H4 (cell line): ENCODE data around the gene CENPP. TPM values are rescaled to one million over a fixed set of nuclear protein-coding genes. Genes with fewer than 3 reads are reported as not detected.

Source experiments
- DNase-seq: peaks from one replicate; pipeline ENCODE4 v3.0.0-alpha.2; 2015; ENCODE audit warnings: low spot score
- total RNA-seq: library from RNA; depleted of rRNA; stranded (reverse); fragments of >200 nt; shearing (Covaris generic); gene quantifications from 2 replicates; pipeline ENCODE4 v1.2.3, GENCODE V29; 2014

CENPP gene
- total RNA-seq, 1 experiment from 2014 or later: 9.6 TPM

DNA sequence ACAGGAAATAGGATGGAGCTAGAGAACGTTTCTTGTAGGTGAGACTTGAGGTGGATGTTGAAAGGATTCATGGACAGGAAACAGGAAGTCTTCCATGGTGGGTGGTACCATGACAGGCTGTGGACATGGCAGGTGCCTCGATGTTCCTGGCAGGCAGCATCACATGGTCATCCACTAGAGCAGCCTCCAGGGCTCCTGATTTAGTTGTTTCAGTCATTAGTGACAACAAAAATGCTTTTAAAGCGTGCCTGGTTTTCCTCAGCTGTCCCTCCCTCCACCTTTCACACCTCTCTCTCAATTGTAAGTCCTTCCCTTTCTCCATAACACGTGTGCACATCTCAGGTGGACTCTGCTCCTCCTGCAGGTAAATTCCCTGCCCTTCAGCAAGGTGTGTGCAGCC, 181.7 kb downstream of the CENPP start:
- no peak for DNase-seq

DNA sequence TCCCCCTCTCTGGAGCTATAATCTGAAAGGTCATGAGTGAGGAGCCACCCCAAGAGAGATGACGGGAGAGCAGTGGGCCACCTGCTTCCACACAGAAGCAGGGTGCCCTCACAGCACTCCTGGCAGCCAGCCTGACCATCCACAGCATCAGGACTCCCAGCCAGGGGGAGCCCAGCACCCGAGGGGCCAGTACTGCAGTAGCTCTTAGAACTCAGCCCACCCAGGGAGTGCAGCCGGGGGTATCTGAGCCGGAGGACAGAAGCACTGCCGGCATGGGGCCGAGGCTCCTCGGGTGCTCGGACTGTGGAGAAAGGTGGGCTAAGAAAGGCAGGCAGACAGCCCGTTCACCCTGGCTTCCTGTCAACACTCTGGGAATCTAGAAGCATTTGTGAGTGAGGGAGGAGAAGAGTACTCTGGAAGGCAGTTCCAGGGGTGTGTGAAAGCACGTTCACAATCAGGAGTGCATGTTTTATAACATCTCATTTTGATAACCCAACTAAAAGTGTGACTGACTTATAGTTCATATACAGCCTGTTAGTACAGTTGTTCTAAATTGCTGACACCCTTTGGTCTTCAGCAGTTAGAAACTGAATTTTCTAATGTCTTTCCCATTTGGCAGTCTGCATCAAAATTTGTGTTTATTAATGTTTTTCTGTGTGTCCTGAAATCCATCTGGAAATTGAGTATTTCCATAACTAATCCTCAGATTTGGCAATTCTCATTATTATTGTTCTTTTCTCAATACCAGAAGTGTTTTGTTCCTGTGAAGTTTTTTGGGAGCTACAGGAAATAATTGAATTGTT, 182.5 kb downstream of the CENPP start:
- DNase-seq: no peak

DNA sequence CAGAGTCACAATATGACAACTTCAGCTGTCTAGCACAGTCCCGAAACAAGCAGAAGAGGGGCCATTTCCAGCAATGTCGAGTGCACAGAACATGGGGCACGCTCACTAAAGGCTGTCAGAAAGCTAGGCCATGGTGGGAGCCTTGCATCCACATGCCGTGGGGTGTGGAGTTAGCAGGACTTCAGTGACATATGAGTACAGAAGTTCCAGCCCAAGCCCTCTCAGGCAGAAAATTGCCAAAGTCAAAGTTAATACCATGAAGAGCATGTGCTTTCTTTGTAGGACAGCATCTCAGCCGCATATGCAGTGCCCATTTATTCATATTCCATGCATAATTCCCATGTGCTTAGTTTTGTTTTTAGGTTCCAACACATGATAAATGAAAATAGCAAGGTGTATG, 183.3 kb downstream of the CENPP start:
- DNase-seq: no peak

DNA sequence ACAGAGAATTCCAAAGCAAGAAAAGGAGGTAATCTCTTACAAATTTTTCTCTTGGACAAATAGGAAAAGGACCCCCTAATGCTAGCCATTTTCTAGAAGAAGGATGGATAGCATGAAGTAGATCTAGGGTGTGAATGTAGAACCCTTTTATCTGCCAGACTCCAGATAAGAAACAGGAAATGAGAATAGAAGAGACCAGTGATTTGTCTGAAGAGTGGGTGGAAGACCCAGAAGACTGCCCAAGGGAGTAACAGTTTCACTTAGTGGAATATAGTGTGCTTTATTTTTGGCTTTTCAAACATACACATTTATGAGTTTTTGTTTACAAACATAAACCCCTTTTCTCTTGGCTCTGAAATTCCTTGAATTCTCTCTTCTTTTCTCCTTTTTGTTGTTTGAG, 185.0 kb downstream of the CENPP start:
- no peak for DNase-seq

DNA sequence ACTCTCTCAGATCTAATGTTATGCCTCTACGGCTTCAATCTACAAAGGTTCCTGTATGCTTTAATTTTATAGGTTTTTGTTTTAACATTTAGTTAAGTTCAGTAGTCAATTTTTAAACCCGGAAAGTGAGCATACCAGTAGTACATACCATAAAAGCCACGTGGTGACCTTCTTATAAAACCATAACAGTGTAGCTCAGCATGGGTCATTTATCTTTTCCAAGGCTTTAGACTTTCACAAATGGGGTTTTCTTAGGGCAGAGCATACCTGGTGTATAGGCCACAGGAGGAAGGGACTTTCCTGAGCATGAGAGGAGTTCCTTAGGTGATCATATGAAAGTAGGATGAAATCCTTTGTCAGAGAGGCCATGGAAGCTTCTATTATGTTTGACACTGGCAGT, 186.9 kb downstream of the CENPP start:
- DNase-seq: no peak

DNA sequence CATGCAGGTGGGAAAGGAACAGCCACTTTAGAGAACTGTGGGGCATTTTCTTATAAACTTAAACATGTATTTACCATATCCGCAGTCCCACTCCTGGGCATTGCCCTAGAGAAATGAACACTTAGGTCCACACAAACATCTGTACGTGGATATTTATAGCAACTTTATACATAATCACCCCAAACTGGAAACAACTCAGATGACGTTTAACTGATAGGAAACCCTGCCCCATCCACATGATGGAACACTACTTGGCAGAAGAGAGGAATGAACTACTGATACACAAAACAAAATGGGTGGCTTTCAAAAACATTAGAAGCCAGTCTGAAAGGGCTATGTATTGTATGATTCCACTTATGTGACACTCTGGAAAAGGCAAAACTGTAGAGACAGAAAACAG, 187.6 kb downstream of the CENPP start:
- DNase-seq: no peak

DNA sequence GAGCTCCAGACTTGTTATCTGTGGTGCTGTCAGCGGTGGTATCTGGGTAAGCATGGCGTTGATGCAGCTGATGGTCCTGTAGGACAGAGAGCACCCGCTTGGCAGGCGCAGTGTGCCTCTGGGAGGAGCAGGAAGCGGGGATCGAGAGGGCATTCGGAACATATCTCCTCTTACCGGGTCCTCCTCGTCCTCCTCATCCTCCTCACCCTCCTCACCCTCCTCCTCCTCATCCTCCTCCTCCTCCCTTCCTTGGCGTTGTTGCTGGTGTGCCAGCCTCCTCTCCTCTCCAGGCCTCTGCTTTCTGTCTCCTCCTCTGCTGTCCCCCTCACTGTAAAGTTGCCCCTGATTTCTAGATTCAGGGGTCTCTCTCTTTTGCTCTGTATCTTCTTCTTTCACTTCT, 188.9 kb downstream of the CENPP start:
- no peak for DNase-seq

DNA sequence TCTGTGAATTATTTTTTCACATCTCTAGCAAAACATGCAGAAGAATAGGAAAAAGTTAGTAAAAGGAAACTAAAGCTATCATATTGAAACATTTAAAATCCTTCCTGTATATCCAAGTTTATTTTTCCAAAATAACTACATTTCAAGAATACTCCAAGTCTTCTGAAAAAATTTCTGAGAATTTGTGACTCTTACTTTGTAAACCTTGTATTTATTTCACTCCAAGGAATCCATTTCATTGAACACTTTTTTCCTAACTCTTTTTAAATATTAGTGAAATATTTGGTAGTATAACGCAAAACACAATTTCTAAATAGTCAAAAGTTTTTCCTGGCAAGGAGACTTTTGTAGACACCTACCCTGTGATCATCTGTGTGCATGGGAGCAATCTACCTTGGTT, 190.8 kb downstream of the CENPP start:
- DNase-seq: no peak

DNA sequence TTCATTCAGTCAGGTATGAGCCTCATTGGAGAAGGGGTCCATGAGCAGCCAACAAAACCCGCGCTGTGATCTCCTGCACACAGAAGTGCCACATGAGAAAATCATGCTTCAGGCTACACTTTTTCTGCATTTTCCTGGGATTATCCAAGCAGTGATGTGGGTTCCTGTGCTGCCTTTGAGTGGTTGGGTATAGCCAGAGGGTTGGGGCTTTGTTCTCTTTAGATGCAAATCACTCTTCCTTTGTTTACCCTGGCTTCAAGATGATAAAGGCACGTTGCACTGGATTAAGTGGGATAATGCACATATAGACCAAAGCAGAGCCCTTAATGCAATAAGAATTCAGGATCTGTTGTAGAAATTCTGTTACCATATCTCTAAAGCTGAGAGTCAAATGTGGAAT, 191.3 kb downstream of the CENPP start:
- DNase-seq: no peak

DNA sequence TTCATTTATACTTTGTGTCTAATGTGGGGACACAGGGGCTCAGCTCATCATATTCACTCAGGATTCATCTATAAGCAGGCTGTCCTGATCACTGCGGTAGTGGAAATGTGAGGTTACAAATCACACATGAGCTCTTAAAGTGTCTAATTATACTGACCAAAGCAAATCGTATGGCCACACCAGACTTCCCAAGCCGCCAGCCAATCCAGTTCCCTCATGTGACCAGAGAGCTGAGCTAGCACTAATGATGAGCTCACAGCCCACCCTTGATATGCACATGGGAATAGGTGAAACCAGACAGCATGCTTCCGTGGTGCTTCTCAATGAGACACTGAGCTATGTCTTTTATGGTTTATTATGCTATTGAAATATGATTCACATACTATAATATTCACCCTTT, 192.4 kb downstream of the CENPP start:
- DNase-seq: no peak

DNA sequence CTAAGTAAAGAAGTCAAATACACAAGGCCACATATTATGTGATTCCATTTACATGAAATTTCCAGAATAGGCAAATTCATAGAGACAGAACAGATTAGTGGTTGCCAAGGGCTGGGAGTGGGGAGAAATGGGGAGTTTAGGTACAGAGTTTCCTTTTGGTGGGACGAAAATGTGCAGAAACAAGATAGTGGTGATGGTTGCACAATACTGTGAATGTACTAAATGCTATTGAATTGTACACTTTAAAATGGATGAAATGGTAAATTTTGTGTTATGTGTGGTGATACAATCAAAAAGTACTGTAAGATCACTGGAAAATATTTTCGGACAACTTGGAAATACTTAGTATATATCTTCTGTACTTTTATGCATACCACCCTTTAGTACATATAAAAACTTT, 195.1 kb downstream of the CENPP start:
- no peak for DNase-seq

DNA sequence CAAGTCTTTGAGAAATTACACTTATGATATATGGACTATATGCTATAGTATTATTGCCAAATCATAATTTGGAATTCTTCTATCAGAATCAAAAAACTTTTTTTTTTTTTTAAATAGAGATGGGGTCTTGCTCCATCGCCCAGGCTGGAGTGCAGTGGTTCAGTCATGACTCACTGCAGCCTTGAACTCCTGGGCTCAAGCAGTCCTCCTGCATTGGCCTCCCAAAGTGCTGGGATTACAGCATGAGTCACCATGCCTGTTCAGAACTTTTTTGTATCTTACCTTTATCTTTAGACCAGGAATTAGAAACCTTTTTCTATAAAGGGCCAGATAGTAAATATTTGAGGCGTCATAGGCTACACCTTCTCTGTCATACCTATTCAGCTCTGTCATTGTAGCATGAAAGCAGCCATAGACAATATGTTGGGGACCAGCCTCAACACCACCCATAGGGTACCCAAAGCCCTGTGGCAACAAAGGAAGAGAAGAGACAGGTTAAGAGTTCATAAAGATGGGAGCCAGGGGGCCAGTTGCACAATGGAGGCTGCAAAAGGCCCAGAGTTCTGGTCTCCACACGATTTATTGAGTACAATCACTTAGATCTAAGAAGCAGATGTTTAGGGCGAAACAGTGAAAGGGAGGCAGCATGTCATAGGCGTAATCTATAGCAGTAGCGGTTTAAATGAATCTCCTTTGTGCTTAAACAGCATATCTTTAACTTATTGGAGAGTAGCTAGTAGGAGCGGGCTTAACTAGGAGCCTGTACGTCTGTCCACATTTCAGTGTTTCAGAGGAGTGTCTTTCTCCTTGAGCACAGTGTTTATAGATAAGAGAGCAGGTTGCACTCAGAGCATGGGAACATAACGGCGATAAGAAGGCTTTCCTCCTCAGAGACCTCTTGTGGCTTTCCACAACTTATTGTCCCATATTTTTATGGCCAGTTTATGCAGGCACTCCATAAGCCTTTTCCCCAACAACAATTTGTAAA, 197.5 kb downstream of the CENPP start:
- no peak for DNase-seq

DNA sequence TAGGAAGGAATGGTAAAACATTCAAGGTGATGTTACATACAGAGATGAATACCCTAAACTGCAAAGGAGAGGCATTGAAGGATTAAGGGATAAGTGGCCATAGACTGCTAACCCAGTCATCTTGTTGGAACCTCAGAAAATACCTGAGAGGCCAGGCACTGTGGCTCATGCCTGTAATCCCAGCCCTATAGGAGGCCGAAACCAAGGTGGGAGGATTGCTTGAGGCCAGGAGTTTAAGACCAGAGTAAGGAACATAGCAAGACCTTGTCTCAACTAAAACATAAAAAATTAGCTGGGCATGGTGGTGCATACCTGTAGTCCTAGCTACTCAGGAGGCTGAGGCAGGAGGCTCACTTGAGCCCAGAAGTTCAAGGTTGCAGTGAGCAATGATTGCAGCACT, 199.1 kb downstream of the CENPP start:
- no peak for DNase-seq

DNA sequence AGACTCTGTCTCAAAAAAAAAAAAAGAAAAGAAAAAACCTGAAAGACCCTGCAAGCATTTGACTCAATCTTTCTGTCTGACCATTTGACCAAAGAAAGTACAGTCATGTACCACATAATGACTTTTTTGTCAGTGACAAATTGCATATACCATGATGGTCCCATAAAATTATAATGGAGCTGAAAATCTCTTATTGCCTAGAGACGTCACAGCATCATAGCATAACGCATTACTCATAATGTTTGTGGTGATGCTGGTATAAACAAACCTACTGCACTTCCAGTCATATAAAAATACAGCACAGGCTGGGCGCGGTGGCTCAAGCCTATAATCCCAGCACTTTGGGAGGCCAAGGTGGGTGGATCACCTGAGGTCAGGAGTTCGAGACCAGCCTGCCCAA, 199.6 kb downstream of the CENPP start:
- peak; percentile 80 for DNase-seq

DNA sequence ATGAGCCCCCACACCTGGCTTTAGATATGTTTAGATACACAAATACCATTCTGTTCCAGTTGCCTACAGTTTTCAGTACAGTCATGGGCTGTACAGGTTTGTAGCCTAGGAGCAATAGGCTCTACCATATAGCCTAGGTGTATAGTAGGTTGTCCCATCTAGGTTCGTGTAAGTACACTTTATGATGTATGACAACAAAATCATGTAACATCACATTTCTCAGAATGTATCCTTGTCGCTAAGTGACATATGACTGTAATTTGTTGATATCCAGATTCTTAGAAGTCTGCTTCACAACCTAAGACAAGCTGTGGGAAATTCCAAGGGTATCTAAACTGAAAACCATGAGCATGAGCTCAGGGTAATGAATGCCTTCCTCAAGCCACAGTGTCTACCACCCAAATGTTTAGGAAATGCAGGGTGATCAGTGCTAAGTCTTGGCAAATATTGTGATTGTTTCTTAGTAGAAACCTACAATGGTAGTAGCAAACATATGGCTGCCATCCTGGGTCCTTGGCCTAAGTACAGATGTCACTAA, 201.6 kb downstream of the CENPP start:
- DNase-seq: no peak

DNA sequence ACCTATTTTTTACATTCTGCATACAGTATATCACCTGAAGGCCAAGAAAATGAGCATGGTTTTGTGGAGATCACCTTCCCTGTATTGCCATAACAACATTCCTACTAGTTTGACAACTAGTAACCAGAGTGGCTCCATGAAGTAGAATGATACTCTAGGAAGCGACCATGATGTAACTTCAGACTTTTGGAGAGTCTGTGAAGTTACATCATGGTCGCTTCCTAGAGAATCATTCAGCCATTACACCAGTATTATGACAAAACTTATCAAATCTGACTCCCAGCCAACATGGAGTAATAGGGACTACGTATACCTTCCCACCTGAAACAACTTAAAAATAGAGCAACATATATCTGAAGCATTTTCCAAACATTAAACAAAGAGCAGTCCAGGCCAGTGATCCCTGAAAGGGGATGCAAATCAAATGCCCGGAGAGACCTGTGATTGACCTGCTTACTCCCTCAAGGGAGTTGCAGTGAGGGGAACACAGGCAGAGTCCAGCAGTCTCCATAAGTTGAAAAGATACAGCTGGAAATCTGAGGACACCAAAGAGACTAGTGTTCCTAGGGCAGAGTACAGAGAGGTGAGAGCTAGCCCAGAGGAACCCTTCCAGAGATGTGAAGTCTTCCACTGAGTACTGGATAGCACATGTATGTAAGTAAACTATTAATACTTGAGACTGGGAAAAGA, 202.2 kb downstream of the CENPP start:
- DNase-seq: no peak

DNA sequence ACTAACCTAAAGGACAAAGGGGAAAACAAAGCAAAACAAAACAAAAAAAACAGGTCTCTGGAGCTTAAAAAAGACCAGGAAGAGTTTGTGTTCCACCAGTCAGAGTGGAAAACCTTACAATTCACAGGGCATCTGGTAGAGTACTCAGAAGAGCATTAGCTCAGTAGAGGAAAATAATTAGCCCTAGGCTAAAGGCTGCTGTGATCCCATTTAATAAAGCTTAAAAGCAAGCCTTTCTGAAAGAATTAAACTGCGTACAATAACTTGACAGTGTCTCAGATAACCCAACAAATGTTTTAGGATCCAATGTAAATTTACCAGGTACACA, 202.7 kb downstream of the CENPP start:
- DNase-seq: no peak

DNA sequence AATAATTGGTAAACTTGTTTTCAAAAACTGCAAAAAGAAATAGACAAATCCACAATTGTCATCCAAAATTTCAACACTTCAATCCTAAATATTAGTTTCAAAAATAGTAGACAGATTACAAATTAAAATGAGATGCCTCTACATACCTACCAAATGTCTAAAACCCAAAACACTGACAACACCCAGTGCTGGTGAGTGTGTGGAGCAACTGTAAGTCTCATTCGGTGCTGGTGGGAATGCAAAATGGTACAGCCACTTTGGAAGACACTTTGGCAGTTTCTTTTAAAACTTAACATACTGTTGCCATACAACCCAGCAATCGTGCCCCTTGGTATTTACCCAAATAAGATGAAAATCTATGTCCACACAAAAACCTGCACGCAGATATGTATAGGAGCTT, 203.4 kb downstream of the CENPP start:
- no peak for DNase-seq

DNA sequence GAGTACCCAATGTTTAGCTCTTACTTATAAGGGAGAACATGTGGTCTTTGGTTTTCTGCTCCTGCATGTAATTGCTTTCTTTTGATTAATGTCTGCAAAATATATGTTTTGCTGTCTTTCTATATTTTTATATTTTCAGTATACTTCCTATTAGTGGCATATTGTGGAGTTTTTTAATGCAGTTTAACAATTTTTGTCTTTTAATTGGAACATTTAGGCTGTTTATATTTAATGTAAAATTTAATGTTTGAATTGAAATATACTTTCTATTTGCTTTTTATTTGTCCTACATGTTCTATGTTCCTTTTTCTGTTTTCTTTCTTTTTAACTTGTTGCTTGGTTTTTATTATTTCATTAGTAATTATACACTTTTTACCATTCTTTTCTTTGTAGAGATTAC, 205.1 kb downstream of the CENPP start:
- no peak for DNase-seq

DNA sequence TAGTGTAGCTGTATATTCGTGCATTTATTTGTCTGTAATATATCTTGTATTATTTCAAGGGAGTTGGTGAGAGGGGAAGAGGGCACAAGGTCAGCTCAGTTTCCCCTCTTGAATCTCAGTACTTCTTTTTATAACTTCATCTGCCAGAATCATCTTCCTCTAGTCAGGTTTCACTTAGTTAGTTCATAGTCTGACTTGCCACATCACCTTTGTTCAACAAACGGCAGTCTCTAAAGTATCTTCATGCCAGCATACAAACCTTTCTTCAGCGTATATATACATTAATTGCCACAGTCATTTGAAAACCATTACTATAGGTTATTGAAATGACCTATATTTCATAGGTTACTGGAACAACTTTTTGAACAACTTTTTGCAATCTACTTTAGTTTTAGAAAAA, 208.5 kb downstream of the CENPP start:
- DNase-seq: no peak

DNA sequence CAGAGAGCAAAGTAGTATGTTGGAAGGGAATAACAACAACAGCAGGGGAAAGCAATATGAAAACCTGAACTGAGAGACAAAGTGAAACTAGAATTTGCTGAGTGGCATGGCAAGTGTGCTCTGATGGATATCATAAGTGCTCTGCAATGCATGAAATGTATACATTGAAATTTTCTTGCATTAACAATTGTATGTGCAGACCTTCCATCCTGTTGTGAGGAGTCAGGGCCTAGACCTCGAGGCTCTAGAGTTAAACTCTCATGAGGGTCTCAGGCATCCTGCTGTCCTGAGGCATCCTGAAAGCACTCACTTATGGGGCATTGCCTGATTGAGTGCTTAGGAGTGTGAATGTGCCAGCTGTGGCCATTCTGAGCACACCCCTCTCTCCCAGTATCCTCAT, 208.9 kb downstream of the CENPP start:
- DNase-seq: no peak
